A549 treated with AZD9567 at 1 μM for 4 hours (cell line): ENCODE measurements around the gene TSPOAP1. TPM values are rescaled to one million over a fixed set of nuclear protein-coding genes. Genes with fewer than 3 reads are reported as not detected.

Experiments used
- total RNA-seq: library from RNA; stranded (reverse); fragments of 200-300 nt; extraction: Qiagen RNA extraction; gene quantifications from 5 replicates; pipeline ENCODE4 v1.2.3, GENCODE V29; 2022; ENCODE audit not compliant: insufficient read depth

Gene TSPOAP1
- total RNA-seq: 0.02 TPM in 1 of 5 replicates, not detected in the others

GRCh38 chr17:58328195-58329034 lies at the start of gene TSPOAP1:
TSPOAP1 (minus strand) TSS chr17:58328795; CDS start chr17:58327920, 875 bp downstream.

GRCh38 chr17:58351831-58352595 lies 23.4 kb upstream of the TSPOAP1 start, which contains the start of gene SUPT4H1:
SUPT4H1 (minus strand) TSS chr17:58352201; CDS start chr17:58352135, 66 bp downstream.

GRCh38 chr17:58280480-58281217 lies 47.9 kb downstream of the TSPOAP1 start, which contains the start of gene MPO:
MPO (minus strand) TSS chr17:58280935; CDS start chr17:58280758, 177 bp downstream.

Other genes starting within 250 kb of the TSPOAP1 start
- gene DYNLL2, start 245.4 kb downstream of the TSPOAP1 start, total RNA-seq: 23.9 to 27.3 TPM (median 26.2 TPM) in 5 replicates
- 0.01 to 0.02 TPM in 2 of 5 replicates, not detected in the others for gene OR4D1, start 180.4 kb downstream of the TSPOAP1 start, total RNA-seq
- gene OR4D2, start 161.8 kb downstream of the TSPOAP1 start, total RNA-seq: not detected in 5 replicates
- gene EPX, start 136.1 kb downstream of the TSPOAP1 start, total RNA-seq: not detected in 5 replicates
- gene MKS1, start 109.5 kb downstream of the TSPOAP1 start, total RNA-seq: 9.7 to 12.7 TPM (median 11.3 TPM) in 5 replicates
- not detected in 5 replicates for gene LPO, start 90.2 kb downstream of the TSPOAP1 start, total RNA-seq
- gene MPO, start 47.9 kb downstream of the TSPOAP1 start, total RNA-seq: not detected in 5 replicates
- gene SUPT4H1, start 23.4 kb upstream of the TSPOAP1 start, total RNA-seq: 108 to 163 TPM (median 152 TPM) in 5 replicates
- 0.11 to 0.45 TPM (median 0.13 TPM) in 4 of 5 replicates, not detected in the other for gene RNF43, start 88.7 kb upstream of the TSPOAP1 start, total RNA-seq
- not detected in 5 replicates for gene HSF5, start 159.6 kb upstream of the TSPOAP1 start, total RNA-seq
- gene MTMR4, start 185.8 kb upstream of the TSPOAP1 start, total RNA-seq: 6.4 to 10.9 TPM (median 8.3 TPM) in 5 replicates